GM03348 (cell line): Measurements from ENCODE around the gene ACBD4.

Source experiments
- DNase-seq: peaks from one replicate; pipeline ENCODE4 v3.0.0; 2012; ENCODE audit warnings: low spot score

The ACBD4 gene

DNA sequence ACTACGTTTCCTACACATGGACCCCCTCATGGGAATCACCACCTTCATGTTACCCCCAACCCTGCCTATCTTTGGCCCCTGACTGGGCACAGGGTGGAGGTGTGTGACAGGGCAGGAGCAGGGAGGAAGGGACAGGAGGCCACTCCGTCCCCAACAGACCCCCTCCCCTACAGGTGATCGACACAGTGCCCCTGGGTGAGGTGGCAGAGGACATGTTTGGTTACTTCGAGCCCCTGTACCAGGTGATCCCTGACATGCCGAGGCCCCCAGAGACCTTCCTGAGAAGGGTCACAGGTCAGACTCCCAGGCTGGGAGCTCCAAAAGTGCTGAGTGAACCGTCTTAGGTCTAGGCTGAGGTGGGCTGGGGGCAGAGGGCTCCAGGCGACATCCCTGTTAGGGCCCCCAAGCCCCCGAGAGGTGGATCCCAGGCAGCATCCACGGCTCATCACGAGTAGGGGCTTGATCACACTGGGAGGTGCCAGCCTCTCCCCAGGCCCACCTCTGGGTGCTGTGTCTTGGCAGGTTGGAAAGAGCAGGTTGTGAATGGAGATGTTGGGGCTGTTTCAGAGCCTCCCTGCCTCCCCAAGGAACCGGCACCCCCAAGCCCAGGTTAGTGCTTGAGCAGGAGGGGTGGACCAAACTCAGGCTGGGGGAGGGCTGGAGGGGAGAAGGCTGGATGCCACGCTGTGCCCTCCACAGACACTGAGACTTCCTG lies 1.5 kb downstream of the ACBD4 start:
- DNase-seq: no peak

DNA sequence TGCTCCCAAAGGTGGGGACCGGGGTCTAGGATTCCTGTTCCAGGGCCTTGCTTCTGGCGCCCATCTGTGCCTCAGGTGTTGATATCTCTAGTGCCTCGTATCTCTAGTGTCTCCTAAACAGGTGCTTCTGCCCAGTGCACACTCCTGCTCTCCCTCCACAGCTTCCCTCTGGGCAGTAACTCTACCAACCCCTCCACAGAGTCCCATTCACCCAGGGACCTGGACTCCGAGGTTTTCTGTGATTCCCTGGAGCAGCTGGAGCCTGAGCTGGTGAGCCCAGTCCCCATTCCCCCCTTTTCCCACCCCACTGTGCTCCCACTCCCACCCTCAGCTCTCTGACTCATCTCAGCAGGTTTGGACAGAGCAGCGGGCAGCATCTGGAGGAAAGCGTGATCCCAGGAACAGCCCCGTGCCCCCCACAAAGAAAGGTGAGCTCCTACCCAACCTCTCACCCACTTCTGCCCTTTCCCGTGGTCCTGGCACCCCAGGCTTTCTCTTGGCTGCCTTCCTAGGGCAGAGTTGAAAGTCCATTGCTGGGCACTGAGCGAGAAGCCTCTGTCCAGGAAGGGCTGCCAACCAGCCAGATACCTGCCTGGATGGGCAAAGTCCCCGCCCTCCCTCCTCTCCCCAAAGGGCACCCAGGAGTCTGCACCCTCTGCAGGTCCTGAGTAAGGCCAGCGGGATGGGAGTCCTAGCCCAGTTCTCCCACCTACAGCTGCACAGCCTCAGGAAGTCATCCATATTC lies 2.2 kb downstream of the ACBD4 start:
- DNase-seq: no peak

DNA sequence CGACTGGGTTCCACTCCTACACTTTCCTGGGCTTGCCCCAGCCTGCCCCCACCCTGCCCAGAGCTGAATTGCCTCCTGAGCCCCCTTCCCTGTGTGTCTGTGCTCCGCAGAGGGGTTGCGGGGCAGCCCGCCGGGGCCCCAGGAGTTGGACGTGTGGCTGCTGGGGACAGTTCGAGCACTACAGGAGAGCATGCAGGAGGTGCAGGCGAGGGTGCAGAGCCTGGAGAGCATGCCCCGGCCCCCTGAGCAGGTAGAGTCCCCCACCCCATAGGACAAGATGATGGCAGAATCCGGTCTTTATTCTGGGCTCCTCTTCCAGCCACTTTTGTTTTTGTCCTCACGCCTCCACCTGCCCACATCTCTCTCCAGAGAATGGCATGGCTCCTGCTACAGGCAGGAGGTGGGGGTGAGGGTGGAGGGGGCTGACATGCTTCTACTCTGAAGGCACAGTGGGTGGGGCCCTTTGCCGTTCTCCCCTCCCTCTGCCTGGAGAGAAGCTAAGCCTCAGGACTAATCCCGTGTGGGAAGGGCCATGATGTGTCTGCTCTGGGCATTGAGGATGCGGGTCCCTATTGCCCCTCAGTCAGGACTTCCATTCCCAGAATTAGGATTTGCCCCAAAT lies 3.5 kb downstream of the ACBD4 start:
- no peak for DNase-seq

DNA sequence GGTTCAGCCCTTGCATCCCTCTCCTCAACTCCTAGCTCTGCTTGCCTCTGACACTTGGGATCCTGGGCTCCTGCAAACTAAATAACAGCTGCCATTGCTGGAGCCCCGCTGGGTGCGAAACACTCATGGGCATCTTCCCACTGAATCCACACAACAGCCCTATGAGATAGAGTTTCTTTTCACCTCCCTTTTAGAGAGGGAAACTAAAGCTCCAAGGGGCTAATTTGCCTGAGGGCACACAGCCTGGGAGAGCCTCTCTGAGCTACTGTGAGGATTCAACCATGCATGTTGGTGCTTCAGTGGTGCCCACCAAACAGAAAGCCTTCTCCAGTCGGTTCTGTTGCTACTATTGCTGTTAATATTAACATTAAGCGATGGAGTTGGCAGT lies 4.0 kb downstream of the ACBD4 start:
- DNase-seq: no peak

DNA sequence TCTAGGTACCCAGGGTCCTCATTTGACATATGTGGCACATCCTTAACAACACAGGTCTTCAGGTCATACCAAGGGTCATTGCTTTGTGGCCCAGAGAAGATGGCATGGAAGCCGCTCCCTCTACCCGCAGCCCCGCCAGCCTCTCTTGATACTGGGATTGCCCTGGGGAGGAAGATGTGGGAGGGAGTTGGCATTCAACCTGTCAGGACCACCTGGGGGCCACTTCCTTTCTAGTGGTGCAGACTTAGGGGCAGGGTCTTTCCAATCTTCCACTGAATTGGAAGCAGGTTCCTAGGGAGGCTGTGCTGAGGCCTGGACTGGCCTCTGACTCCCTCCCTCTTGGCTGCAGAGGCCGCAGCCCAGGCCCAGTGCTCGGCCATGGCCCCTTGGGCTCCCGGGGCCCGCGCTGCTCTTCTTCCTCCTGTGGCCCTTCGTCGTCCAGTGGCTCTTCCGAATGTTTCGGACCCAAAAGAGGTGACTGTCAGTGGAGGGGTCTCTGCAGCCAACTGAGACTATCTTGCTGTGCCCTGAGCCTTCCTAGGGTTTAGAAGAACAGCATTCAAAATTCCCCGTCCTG lies 7.7 kb downstream of the ACBD4 start:
- DNase-seq: no peak

DNA sequence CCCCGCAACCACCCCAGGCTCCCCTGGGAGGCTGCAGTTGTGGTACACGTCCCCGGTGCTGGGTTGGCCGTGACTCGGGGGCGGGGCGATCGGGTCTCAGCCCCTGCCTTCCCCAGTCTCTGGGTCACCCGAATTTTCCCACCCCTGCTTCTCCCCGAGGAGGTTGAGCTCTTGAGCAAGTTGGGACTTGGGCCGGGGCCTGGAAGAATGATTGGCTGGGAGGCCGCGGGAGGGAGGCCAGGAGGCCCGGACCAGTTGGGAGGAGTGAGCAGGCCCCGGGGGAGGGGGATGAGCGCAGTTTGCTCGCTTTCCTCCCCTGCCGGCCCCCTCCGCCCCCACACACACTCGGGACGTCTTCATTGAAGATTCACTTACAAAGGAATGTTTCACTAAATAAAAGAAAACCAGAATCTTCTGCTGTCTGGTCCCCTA lies 8.3 kb downstream of the ACBD4 start:
- DNase-seq: peak; percentile 90

DNA sequence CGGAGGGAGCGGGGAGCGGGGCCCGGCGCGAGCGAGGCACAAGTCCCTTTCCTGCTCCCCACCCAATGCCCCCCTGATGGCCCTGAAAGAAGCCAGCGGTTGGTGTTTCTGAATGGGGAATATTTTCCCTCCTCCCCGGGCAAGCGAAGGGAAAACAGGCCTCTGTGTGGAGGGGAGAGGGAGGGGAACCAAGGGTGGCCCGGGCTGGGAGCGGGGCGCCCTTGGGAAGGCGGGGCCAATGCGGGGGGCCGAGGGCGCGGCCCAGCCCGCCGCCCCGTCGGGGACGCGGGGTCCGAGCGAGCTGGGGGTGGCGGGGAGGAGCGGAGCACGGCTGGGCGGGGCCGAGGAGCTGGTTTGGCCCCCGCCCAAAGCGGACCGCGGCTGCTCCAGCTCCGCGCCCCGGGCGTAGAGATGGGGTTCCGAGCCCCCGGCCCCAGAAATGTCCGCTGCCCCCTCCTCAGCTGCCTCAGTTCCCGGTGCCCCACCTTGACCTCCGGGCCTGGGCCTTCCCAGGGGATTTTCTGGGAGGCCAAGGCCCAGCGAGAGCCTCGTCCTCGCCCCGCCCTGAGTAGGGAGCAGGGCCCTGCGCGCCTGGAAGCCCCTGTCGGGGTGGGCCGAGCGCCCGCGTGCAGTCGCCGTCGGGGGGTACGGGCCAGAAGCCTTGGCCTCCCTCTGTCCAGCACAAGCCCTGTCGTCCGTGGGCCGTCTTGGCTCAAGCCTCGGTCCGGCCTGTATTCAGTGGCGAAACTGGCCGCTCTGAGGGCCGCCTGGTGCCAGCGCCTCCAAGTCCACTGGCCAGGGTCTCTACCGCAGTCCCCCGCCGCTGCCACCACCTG lies 8.9 kb downstream of the ACBD4 start:
- DNase-seq: peak; percentile 73

DNA sequence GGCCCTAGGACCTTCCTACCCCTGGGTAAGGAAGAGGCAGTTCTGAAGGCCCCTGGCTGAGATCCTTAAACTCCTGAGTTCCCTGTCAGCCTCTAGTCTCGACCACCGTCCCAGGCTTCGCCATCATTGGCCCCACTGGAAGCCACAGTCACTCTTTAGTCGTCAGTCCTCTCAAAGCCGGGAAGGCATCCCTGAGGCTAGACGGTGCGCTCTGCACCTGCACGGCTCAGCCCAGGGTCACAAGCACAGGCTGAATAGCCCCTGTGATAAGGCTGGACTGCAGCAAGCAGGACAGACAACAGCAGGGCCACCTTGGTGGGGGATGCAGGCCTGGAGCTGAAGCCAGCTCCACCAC lies 9.5 kb downstream of the ACBD4 start:
- no peak for DNase-seq

DNA sequence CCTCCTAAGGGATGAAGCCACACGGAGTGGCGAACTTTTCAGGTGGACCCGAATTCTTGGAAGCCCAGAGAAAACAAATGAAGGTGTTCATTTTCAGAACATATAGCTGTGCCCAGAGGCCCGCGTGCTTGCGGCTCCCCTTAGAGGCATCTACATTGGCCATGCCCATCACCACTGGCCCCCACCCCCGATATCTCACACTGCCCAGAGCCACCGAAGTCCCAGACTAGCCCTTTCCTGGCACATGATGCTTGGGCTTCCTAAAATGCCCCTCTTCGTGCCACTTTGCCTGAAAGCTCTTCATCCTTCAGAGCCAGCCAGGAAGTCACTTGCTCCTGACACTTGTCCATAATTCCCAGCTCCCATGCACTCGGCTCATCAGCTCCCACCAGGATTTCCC lies 10.7 kb downstream of the ACBD4 start:
- DNase-seq: no peak

DNA sequence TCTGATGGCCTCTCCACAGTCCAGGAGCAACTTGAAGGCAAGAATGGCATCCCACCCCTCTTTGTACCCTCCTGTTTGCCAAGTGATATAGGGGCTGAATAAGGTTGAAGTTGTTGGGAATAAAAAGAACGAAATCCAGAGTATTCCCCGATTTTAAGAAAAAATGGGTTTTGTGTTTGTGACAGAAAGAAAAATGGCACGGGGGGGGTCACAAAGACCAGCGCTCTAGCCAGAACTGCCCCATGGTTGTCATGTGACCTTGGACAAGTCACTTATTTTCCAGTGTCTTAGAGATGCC lies 11.1 kb downstream of the ACBD4 start:
- DNase-seq: no peak

DNA sequence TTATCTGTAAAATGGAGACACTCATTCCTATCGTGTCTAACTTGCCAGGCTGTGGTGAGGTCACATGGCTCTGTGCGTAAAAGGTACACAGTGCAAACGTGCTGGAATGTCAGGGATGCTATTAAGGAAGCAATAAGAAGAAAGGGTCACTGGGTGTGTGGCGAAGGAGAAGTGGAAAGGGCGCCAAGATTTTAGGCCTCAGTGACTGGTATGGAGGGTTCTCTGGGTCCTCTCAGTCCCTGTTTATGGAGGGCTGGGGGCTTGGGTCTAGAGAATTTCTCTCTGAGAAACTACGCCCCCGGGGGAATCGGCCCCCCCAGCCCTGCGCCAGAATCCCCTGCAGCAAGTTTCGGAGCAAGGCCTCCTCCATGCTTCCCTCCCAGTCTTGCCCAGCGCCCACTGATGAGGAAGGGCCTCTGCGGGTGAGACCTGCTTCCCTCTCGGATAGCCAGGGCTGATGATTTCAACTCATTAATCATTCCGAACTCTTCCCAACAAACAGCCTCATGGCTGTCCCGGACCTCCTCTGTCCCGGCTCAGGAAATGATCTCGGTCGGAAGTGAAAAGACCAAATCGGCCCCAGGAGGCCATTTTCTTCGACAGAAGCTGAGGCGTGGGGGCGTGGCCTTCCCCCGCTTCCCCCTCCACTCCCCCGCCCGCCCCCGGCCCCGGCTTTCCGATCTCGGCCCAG lies 11.5 kb downstream of the ACBD4 start:
- DNase-seq: peak; percentile 74

DNA sequence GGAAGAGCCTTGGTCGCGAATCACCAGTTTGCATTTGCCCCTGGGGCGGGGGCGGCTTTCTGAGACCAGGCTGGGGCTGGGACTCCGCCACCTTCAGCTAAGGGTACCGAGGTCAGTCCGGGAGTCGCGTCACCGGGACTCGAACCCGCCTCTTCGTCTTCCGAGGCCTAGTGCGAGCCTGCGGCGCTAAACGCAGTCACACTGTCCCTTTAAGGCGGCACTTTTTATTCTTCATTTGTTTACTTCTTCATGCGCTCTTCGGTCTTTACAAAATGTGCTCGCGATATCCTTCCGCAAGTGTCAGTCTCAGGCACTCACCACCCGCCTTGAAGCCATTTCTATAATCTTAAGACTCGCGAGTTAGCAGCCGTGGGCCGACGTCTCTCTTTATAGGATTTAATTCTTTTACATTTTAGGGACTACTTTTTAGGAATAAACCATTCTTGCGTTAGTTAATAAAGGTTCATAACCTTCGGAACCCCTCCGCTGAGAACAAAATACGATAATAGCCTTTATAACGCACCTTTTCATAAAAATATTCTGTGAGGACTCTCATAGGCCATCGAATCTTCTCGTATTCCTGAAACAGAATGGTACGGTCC lies 12.2 kb downstream of the ACBD4 start:
- DNase-seq: peak; percentile 62

DNA sequence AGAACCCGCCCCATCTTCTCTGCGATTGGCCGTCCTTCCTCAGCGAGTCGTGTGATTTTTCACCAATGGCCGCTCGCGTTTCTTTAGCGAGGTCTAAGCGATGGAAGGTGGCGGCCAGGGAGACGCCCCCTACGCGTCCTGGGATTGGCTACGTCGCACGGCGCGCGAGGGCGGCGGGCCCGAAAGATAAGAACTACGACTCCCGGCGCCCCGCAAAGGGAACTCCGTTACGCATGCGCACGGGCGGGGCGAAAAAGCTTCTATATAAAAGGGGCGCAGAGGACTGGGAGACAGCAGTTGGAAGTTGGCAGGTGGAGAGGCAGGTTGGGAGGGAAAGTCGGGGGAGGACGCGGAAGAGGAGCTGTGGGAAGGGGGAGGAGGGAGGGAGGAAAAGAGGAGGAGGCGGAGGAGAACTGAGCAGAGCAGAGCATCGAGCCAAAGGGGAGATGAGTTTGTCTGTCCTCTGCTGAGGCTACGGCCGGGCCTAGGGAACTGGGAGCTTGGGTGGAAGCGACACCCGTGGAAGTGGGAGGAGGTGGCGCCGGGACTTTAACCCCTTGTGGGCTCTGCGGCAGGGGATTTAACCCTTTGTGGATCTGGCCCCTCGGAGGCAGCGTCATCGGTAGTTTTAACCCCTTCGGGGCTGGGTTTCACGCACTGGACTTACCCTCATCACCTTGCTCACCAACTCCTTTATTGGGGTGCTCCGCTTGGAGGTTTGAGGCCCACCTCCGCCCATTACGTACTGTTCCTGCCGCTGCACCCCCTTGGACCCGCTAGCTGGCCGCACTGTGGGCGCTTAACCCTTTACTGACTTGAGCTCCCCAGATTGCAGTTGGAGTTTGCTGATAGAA lies 12.9 kb downstream of the ACBD4 start, which contains the start of gene HEXIM1:
TSS of gene HEXIM1 (plus strand) at position 293 of the 854 bp plus-strand sequence. CDS start 716 bp downstream, outside the sequence.
- DNase-seq: peak; percentile 97

DNA sequence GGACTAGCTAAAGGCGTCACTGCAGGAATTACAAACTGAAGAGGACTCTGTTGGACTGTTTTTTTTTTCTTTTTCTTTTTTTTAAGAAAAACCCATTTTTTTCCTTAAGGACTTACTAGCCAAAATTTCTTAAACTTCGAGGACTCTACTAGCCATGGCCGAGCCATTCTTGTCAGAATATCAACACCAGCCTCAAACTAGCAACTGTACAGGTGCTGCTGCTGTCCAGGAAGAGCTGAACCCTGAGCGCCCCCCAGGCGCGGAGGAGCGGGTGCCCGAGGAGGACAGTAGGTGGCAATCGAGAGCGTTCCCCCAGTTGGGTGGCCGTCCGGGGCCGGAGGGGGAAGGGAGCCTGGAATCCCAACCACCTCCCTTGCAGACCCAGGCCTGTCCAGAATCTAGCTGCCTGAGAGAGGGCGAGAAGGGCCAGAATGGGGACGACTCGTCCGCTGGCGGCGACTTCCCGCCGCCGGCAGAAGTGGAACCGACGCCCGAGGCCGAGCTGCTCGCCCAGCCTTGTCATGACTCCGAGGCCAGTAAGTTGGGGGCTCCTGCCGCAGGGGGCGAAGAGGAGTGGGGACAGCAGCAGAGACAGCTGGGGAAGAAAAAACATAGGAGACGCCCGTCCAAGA lies 13.7 kb downstream of the ACBD4 start:
- peak; percentile 88 for DNase-seq

DNA sequence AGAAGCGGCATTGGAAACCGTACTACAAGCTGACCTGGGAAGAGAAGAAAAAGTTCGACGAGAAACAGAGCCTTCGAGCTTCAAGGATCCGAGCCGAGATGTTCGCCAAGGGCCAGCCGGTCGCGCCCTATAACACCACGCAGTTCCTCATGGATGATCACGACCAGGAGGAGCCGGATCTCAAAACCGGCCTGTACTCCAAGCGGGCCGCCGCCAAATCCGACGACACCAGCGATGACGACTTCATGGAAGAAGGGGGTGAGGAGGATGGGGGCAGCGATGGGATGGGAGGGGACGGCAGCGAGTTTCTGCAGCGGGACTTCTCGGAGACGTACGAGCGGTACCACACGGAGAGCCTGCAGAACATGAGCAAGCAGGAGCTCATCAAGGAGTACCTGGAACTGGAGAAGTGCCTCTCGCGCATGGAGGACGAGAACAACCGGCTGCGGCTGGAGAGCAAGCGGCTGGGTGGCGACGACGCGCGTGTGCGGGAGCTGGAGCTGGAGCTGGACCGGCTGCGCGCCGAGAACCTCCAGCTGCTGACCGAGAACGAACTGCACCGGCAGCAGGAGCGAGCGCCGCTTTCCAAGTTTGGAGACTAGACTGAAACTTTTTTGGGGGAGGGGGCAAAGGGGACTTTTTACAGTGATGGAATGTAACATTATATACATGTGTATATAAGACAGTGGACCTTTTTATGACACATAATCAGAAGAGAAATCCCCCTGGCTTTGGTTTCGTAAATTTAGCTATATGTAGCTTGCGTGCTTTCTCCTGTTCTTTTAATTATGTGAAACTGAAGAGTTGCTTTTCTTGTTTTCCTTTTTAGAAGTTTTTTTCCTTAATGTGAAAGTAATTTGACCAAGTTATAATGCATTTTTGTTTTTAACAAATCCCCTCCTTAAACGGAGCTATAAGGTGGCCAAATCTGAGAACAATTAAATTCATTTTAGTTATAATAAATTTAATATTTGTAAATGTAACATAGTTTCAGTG lies 14.5 kb downstream of the ACBD4 start:
- peak; percentile 41 for DNase-seq

DNA sequence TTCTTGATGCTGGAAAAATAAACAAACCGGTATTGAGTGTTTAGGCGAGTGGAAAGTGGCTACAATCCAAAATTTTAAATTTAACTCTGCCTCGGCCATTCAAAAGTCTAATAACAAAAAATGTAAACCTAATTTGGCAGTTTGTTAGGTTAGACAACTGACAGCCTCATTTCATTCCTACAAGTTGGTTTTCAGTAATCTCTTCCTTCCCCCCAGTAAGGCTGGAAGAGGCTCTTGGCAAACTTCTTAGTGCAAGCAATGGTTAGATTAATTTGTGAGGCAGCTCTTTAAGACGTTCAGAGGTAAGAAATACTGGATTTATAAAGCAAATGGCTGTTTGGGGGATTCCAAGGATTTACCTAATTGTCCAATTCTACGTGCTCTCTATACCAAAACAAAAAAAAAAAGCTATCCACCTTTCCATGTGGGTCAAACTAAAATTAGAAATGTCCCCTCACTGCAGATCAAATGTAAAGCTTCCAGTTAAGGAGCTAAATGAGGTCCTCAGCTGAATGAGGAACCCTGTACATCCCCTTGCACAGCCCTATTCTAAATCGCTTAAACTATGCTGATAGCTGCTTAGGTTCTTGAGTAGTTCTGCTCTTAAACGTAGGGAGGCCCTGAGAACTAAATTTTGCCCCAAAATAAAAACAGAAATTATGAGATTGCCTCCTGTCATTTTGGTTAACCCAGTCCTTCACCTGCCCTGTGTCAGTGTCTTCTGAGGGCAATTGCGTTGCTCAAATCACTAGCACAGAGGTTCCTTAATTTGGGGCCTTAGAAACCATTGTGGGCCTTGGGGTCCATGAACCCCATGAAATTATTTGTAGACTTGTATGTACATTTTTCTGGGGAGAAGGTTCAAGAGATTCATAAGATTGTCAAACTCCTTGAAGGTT lies 15.7 kb downstream of the ACBD4 start:
- DNase-seq: no peak

DNA sequence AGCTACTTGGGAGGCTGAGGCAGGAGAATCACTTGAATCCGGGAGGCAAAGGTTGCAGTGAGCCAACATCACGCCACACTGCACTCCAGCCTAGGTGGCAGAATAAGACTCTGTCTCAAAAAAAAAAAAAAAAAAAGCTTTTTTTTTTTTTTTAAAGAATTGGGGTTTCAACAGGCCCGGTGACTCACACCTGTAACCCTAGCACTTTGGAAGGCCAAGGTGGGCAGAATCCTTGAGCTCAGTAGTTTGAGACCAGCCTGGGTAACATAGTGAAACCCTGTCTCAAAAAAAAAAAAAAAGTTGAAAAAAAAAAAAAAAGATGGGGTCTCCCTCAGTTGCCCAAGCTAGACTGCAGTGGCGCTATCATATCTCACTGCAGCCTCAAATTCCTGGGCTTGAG lies 19.5 kb downstream of the ACBD4 start:
- no peak for DNase-seq
